HepG2 (cell line): ENCODE data around the gene NDUFB10. TPM values are rescaled to one million over a fixed set of nuclear protein-coding genes. Genes with fewer than 3 reads are reported as not detected.

ENCODE experiments used
- CBX1 ChIP-seq: IDR thresholded peaks from one replicate; pipeline ENCODE4 v1.6.1; 2016; ENCODE audit warnings: antibody characterized with exemption, low read depth
- FOXA3 ChIP-seq: IDR thresholded peaks from 2 replicates; pipeline ENCODE4 v1.6.1; 2016; ENCODE audit warnings: missing genetic modification reagents, missing compliant biosample characterization
- GPBP1L1 ChIP-seq: sonication (generic); formaldehyde crosslinking; IDR thresholded peaks from 2 replicates; pipeline ENCODE4 v1.5.0; 2020; ENCODE audit warnings: mild to moderate bottlenecking, missing genetic modification reagents
- GZF1 ChIP-seq: sonication (generic); formaldehyde crosslinking; IDR thresholded peaks from 2 replicates; pipeline ENCODE4 v1.5.1; 2020; ENCODE audit warnings: mild to moderate bottlenecking, missing genetic modification reagents
- JARID2 ChIP-seq: sonication (generic); formaldehyde crosslinking; IDR thresholded peaks from 2 replicates; pipeline ENCODE4 v1.8.1; 2023; ENCODE audit warnings: missing genetic modification reagents, inconsistent platforms; ENCODE audit not compliant: insufficient replicate concordance
- KDM2A ChIP-seq: sonication (generic); formaldehyde crosslinking; IDR thresholded peaks from 2 replicates; pipeline ENCODE4 v1.4.0; 2020; ENCODE audit warnings: low read depth, missing genetic modification reagents, borderline replicate concordance
- KDM4B ChIP-seq: sonication (generic); formaldehyde crosslinking; IDR thresholded peaks from 2 replicates; pipeline ENCODE4 v1.4.0; 2020; ENCODE audit warnings: missing genetic modification reagents
- MLXIP ChIP-seq: sonication (generic); formaldehyde crosslinking; IDR thresholded peaks from 2 replicates; pipeline ENCODE4 v1.9.0; 2021; ENCODE audit warnings: missing genetic modification reagents, borderline replicate concordance
- MYC ChIP-seq: sonication (generic); formaldehyde crosslinking; IDR thresholded peaks from 2 replicates; pipeline ENCODE4 v1.9.0; 2021; ENCODE audit warnings: missing genetic modification reagents, borderline replicate concordance
- NFYC ChIP-seq: IDR thresholded peaks from 2 replicates; pipeline ENCODE4 v1.6.1; 2016; ENCODE audit warnings: missing genetic modification reagents, missing compliant biosample characterization
- NR0B2 ChIP-seq: sonication (generic); formaldehyde crosslinking; IDR thresholded peaks from 2 replicates; pipeline ENCODE4 v1.4.0; 2020; ENCODE audit warnings: mild to moderate bottlenecking, missing genetic modification reagents
- NR2F1 ChIP-seq, 2 experiments: fragments of 450-650 bp in 1 of 2; formaldehyde crosslinking in 1 of 2; IDR thresholded peaks; 2 replicates each; pipeline versions ENCODE4 v1.5.0 to v1.6.1; 2016 to 2020; ENCODE audit warnings: mild to moderate bottlenecking in 1 of 2, missing compliant biosample characterization in 1 of 2, missing genetic modification reagents in 1 of 2, moderate library complexity in 1 of 2
- PAWR ChIP-seq: sonication (generic); formaldehyde crosslinking; IDR thresholded peaks from 2 replicates; pipeline ENCODE4 v1.4.0; 2020; ENCODE audit warnings: missing genetic modification reagents, mild to moderate bottlenecking, borderline replicate concordance
- RFX3 ChIP-seq: IDR thresholded peaks from 2 replicates; pipeline ENCODE4 v1.6.1; 2016; ENCODE audit warnings: missing biosample characterization, missing genetic modification reagents
- SCMH1 ChIP-seq: sonication (generic); formaldehyde crosslinking; IDR thresholded peaks from 2 replicates; pipeline ENCODE4 v1.9.0; 2021; ENCODE audit warnings: missing genetic modification reagents, mild to moderate bottlenecking, borderline replicate concordance
- SP140L ChIP-seq: sonication (generic); formaldehyde crosslinking; IDR thresholded peaks from 2 replicates; pipeline ENCODE4 v1.4.0; 2020; ENCODE audit warnings: missing genetic modification reagents, borderline replicate concordance
- ZFP1 ChIP-seq: IDR thresholded peaks from 2 replicates; pipeline ENCODE4 v1.6.1; 2016
- ZNF382 ChIP-seq: sonication (generic); formaldehyde crosslinking; IDR thresholded peaks from 2 replicates; pipeline ENCODE4 v1.5.0; 2020; ENCODE audit warnings: missing genetic modification reagents, mild to moderate bottlenecking, borderline replicate concordance
- ZNF430 ChIP-seq: sonication (generic); formaldehyde crosslinking; IDR thresholded peaks from 2 replicates; pipeline ENCODE4 v1.9.0; 2021; ENCODE audit warnings: mild to moderate bottlenecking, missing genetic modification reagents
- ZNF512B ChIP-seq: sonication (generic); formaldehyde crosslinking; IDR thresholded peaks from 2 replicates; pipeline ENCODE4 v1.5.1; 2020; ENCODE audit warnings: missing genetic modification reagents, mild to moderate bottlenecking, borderline replicate concordance
- ZNF644 ChIP-seq: IDR thresholded peaks from 2 replicates; pipeline ENCODE4 v1.6.1; 2016; ENCODE audit warnings: low read depth
- ZNF713 ChIP-seq: sonication (generic); formaldehyde crosslinking; IDR thresholded peaks from 2 replicates; pipeline ENCODE4 v1.4.0; 2020; ENCODE audit warnings: mild to moderate bottlenecking, missing genetic modification reagents
- polyA plus RNA-seq, 8 experiments: library from polyadenylated mRNA; depleted of rRNA in 3 of 8; stranded (reverse) in 7 of 8; unstranded in 1 of 8; fragments of >200 nt; fragmentation: Illumina TruSeq in 4 of 8; extraction: Trizol in 4 of 8; gene quantifications; 2 replicates each; pipeline versions ENCODE4 v1.2.1 to v1.2.3, GENCODE V29; 2011 to 2016; ENCODE audit warnings: low read depth in 4 of 8, missing spikeins in 1 of 8, mixed read lengths in 1 of 8; ENCODE audit not compliant: insufficient read depth in 1 of 8
- total RNA-seq, 5 experiments: library from RNA; depleted of rRNA; stranded (reverse); fragments of >200 nt; fragmentation: Illumina TruSeq; extraction: Trizol; gene quantifications; 2 replicates each; pipeline ENCODE4 v1.2.3, GENCODE V29; 2016; ENCODE audit warnings: low read depth in 1 of 5

The NDUFB10 gene
- total and polyA plus RNA-seq, 2 of the 13 experiments (the other 11 are each of a cell fraction or from before 2014, with no cell fraction given) = 68.6 to 157 TPM

- TF ChIP-seq GPBP1L1 (CRISPR knock-in tag) (no peak), ZFP1 (CRISPR knock-in tag) (no peak), KDM4B (peak; percentile 11; the same call in 1 of the 2 replicates), MLXIP (CRISPR knock-in tag) (no peak; the same call in 1 of the 2 replicates), ZNF644 (CRISPR knock-in tag) (peak; percentile 65; the same call in 1 of the 2 replicates), ZNF382 (no peak), ZNF713 (CRISPR knock-in tag) (no peak), ZNF512B (CRISPR knock-in tag) (peak; percentile 81; the same call in 1 of the 2 replicates), PAWR (CRISPR knock-in tag) (no peak), NR2F1 (CRISPR knock-in tag; IDR thresholded peaks at IDR 0.05) (peak in 1 of 2 experiments; percentile 19; a peak in 1 of 4 replicates), SCMH1 (CRISPR knock-in tag) (no peak), KDM2A (CRISPR knock-in tag) (peak; percentile 42; the same call in 1 of the 2 replicates), JARID2 (CRISPR knock-in tag) (no peak), FOXA3 (CRISPR knock-in tag) (peak; percentile 87), CBX1 (no peak), MYC (CRISPR knock-in tag) (peak; percentile 83), RFX3 (CRISPR knock-in tag) (no peak), GZF1 (CRISPR knock-in tag) (no peak), NR0B2 (CRISPR knock-in tag) (peak; percentile 93), ZNF430 (peak; percentile 60), NFYC (CRISPR knock-in tag) (no peak), SP140L (no peak; the same call in 1 of the 2 replicates)
Observed at GRCh38 chr16:1940273-1941161, 18.8 kb upstream of the NDUFB10 start (continued).
